Coronary artery (tissue), 2 donors: ENCODE measurements around the gene SIT1.
A peak's percentile ranks its signal among the peaks of the same experiment; 100 is the strongest.

Source experiments
- DNase-seq: peaks from one replicate; pipeline ENCODE4 v3.0.0-alpha.2; 2017; ENCODE audit warnings: low spot score
- H3K27ac ChIP-seq, 2 donors: fragments of 200-600 bp; sonication (generic); one replicate each; pipeline ENCODE4 v1.5.1; 2016 to 2019
- H3K4me3 ChIP-seq: fragments of 200-600 bp; sonication (generic); 2 replicates; pipeline ENCODE4 v1.5.1; 2016; ENCODE audit warnings: mild to moderate bottlenecking, moderate library complexity
- TF ChIP-seq, protein P1 (sequence below): fragments of 200-600 bp; sonication (generic); IDR thresholded peaks from one replicate; pipeline ENCODE4 v1.5.1; 2019; ENCODE audit warnings: antibody characterized with exemption

Gene SIT1

DNA sequence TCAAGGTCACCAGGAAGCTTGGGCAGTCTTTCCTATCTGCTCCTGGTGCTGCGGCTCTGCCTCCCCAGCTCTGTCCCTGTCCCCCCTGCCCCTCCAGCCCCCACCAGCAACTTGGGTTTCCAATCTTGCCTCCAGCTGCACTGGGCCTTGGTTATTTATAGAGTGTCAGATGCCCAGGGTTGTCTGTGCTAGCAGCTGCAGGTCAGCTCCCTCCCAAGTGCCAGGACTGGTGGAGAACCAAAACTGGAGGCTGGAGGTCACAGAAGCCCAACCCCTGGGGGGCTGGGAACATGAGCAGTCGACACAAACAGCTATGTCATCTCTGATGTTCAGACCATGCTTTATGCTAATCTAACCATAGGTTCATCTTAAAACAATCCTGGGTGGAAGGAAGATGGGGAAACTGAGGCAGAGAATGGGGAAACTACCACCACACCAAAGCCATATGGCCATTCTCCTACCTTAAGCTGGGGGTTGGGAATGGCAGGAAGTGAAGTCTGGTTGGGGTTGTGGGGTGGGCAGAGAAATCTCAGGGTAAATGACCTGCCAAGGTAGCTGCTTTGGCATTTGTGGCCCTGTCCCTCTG lies 37.3 kb upstream of the SIT1 start:
- peak overlapping the region; percentile 82 for H3K4me3 ChIP-seq
- no peak for DNase-seq
- peak overlapping the region; percentile 96 for H3K27ac ChIP-seq
- TF ChIP-seq, protein P1, sequence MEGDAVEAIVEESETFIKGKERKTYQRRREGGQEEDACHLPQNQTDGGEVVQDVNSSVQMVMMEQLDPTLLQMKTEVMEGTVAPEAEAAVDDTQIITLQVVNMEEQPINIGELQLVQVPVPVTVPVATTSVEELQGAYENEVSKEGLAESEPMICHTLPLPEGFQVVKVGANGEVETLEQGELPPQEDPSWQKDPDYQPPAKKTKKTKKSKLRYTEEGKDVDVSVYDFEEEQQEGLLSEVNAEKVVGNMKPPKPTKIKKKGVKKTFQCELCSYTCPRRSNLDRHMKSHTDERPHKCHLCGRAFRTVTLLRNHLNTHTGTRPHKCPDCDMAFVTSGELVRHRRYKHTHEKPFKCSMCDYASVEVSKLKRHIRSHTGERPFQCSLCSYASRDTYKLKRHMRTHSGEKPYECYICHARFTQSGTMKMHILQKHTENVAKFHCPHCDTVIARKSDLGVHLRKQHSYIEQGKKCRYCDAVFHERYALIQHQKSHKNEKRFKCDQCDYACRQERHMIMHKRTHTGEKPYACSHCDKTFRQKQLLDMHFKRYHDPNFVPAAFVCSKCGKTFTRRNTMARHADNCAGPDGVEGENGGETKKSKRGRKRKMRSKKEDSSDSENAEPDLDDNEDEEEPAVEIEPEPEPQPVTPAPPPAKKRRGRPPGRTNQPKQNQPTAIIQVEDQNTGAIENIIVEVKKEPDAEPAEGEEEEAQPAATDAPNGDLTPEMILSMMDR: no peak

DNA sequence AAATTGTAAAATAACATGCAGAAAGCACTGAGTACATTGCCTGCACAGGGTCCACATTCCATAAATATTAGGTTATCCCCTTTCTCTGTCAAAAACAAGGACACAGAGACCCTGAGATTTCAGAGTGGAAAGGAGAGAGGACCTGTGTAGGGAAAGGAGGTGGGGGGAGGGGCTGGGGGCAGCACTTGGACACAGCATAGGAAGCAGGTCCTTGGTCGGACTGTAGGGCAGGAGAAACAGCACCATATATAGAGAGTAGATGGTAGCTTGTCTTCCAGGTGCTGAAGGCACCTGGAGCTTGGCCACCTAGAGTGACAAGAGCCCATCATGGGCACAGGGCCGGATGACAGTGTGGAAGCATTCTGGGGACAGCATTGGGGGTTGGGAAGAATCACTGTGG lies 36.6 kb upstream of the SIT1 start:
- DNase-seq: no peak
- TF ChIP-seq, protein P1: no peak
- Histone ChIP-seq H3K27ac (peak overlapping the region; percentile 96), H3K4me3 (peak overlapping the region; percentile 82)

DNA sequence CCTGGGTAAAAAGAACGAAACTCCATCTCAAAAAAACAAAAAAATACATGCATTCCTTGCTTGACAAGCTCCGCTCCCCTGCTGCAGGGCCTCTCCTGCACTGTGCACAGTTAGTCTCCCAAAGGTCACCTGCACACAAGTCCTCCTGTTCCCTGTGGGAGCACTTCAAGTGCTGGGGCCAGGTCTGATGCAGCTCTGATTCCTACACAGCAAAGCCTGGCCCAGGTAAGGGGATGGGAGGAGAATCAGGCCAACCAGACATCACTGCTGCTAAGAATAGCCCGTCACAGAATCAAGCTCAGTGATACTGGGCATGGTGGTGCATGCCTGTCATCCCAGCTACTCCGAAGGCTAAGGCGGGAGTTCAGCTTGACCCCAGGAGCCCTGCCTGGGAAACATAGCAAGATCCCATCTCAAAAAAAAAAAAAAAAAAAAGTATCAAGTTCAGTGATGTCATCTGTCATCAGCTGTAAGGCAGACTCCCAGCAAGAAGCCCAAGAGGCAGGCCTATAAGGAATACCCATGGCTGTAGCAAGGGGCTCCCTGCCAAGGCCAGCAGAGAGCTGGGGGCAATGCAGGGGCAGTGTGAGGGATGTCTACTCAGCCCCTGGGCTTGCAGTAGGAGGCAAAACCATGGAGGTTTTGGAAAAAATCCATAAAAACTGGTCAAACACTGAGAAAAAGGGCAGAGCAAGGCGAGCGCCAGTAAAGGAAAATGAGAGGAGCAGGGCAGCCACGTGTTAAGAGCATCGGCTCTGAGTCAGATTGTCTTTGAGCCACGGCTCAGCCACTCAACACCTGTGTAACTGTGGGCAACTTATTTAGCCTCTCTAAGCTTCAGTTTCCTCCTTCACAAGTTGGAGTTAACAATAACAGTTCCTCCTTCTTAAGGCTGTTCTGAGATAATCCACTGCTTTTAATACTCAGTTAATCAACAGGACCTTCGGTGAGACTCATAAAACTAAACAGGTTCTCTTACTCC lies 35.8 kb upstream of the SIT1 start:
- DNase-seq: no peak
- peak overlapping the region; percentile 82 for H3K4me3 ChIP-seq
- TF ChIP-seq, protein P1: no peak
- H3K27ac ChIP-seq: peak overlapping the region; percentile 96

DNA sequence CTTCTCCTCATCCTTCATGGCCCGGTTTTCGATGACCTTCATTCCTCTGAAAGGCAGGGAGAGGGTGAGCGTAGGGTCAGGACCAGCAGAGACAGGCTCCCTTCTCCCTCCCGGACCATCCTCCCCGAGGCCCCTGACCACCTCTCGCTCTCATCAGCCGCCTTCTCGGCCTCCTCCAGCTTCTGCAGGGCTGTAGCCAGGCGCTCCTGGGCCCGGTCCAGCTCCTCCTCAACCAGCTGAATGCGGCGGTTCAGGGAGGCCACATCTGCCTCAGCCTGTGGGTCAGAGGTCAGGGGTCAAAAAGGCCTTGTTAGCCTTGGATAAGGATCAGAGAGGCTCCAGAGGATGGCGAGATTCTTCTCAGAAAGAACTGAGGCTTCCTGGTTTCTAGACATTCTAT lies 34.8 kb upstream of the SIT1 start:
- DNase-seq: no peak
- peak overlapping the region; percentile 82 for H3K4me3 ChIP-seq
- TF ChIP-seq, protein P1: no peak
- peak overlapping the region; percentile 96 for H3K27ac ChIP-seq

DNA sequence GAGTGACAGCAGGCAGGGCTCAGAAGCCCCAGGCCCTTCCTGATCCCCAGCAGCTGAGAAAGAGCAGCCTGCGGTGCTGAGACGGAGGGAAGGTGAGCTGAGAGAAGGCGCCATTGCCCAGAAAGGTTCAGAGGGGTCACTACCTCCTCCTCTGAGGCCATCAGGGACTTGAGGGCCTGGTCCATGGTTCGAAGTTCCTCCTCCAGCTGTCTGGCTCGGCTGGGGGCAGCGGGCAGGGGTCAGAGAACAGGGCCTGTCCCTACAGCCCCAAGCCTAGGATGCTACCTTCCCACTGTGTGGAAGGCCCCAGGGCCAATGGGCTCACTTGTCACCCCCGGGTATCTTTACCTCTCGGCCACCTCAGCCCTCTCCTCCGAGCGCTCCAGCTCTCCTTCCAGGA lies 34.2 kb upstream of the SIT1 start:
- TF ChIP-seq, protein P1: no peak
- Histone ChIP-seq H3K27ac (peak overlapping the region; percentile 96), H3K4me3 (peak overlapping the region; percentile 82)
- no peak for DNase-seq

DNA sequence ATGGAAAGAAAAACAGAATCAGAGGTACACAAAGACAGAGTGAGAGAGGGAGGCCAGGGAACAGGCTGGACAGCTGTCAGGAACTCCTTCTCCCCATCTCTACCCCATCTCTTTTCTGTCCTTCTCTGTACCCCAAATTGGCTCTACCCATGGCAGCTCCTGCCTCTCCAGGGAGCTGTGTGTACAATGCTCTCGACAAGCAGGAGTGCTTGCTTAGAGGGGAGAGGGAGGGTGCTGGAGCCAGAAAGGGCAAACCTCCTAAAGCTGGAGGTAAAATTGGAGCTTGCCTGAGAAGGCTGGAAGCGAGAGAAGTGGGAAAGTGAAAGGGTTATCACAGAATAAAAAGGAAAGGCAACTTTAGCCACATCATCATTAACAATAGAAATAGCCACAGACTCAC lies 32.6 kb upstream of the SIT1 start:
- Histone ChIP-seq H3K4me3 (peak overlapping the region; percentile 82), H3K27ac (peak overlapping the region; percentile 96)
- TF ChIP-seq, protein P1: no peak
- no peak for DNase-seq
